ENCODE data around the gene WHRN. TPM values are rescaled to one million over a fixed set of nuclear protein-coding genes. Genes with fewer than 3 reads are reported as not detected.

Gene WHRN
- total RNA-seq, 1 donor from 2014 or later, result 3.1 TPM

DNA sequence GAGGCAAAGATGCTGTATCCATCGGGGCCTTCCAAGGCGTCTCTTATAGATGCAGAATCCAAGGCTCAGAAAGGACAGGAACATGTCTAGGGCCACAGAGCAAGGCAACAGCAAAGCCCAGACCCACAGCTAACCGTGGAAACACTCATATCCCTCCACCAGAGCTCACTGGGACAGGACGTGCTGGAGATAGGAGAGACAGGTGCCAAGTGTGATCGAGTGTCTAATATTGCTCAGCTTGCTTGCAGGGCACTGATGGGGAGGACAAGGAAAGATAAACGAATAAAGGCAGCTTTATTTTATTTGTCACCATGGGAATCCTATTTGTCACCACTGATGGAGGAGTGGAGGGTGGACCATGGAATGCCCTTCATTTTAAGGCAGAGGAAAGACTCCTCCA, 73.5 kb downstream of the WHRN start:
- no peak overlapping the region for H3K27ac ChIP-seq
- no peaks in the 10 kb centered on the region for H3K36me3 ChIP-seq
- DNase-seq (no peak), ATAC-seq (no peak)
- H3K4me1 ChIP-seq, result no peaks in the 10 kb centered on the region
- TF ChIP-seq, protein P1, sequence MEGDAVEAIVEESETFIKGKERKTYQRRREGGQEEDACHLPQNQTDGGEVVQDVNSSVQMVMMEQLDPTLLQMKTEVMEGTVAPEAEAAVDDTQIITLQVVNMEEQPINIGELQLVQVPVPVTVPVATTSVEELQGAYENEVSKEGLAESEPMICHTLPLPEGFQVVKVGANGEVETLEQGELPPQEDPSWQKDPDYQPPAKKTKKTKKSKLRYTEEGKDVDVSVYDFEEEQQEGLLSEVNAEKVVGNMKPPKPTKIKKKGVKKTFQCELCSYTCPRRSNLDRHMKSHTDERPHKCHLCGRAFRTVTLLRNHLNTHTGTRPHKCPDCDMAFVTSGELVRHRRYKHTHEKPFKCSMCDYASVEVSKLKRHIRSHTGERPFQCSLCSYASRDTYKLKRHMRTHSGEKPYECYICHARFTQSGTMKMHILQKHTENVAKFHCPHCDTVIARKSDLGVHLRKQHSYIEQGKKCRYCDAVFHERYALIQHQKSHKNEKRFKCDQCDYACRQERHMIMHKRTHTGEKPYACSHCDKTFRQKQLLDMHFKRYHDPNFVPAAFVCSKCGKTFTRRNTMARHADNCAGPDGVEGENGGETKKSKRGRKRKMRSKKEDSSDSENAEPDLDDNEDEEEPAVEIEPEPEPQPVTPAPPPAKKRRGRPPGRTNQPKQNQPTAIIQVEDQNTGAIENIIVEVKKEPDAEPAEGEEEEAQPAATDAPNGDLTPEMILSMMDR (IDR thresholded peaks at IDR 0.05), result no peak
- intact Hi-C loops (cut with DNase I), result no loop called here
- no peak overlapping the region for H3K4me3 ChIP-seq
- no peaks in the 10 kb centered on the region for H3K9me3 ChIP-seq
- H3K27me3 ChIP-seq, result no peaks in the 10 kb centered on the region

DNA sequence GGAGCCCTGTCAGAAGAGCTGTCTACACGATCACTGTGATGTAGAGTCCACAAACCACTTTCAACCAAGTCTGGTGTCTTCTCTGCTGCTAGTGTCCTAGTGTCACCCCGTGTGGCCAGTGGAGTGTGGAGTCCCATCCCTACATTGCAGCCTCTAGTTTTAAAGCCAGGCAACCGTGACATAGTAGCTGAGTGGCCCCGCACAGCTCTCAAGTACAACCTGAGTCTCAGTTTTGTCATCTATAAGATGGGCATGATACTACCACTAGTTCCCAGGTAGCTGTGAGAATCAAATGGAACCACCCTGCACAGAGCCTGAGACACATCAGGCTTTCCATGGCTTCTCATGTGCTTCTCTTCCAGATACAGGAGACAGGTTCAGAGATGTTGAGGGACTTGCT, 74.3 kb downstream of the WHRN start:
- no peaks in the 10 kb centered on the region for H3K27me3 ChIP-seq
- H3K9me3 ChIP-seq, result no peaks in the 10 kb centered on the region
- no peak for DNase-seq
- no peak overlapping the region for H3K4me3 ChIP-seq
- TF ChIP-seq, protein P1 (IDR thresholded peaks at IDR 0.05), result no peak
- no peak for ATAC-seq
- no peaks in the 10 kb centered on the region for H3K4me1 ChIP-seq
- intact Hi-C loops (cut with DNase I), result no loop called here
- H3K27ac ChIP-seq, result no peak overlapping the region
- H3K36me3 ChIP-seq, result no peaks in the 10 kb centered on the region

DNA sequence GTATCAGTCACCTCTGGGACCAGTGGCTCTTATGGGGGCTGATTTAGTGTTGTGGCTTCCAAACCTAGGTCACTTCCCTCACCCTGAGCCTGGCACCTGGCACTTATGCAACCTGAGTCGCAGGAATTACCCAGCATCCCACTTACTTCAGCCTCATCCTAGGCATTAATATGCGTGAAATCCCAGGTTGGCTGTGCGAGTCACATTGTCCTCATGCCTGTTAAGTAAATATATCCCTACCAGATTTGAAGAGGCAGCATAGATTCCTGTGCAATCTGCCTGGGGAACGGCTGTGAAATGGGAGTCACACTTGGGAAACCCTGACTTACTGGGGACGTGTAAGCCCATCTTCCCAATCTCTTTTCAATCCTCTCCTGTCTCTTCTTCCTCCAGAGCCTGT, 74.8 kb downstream of the WHRN start:
- no peaks in the 10 kb centered on the region for H3K9me3 ChIP-seq
- no peaks in the 10 kb centered on the region for H3K4me1 ChIP-seq
- TF ChIP-seq, protein P1 (IDR thresholded peaks at IDR 0.05), result no peak
- no peak overlapping the region for H3K4me3 ChIP-seq
- DNase-seq (no peak), ATAC-seq (no peak)
- no peak overlapping the region for H3K27ac ChIP-seq
- H3K27me3 ChIP-seq, result no peaks in the 10 kb centered on the region
- H3K36me3 ChIP-seq, result no peaks in the 10 kb centered on the region
- intact Hi-C loops (cut with DNase I), result no loop called here

DNA sequence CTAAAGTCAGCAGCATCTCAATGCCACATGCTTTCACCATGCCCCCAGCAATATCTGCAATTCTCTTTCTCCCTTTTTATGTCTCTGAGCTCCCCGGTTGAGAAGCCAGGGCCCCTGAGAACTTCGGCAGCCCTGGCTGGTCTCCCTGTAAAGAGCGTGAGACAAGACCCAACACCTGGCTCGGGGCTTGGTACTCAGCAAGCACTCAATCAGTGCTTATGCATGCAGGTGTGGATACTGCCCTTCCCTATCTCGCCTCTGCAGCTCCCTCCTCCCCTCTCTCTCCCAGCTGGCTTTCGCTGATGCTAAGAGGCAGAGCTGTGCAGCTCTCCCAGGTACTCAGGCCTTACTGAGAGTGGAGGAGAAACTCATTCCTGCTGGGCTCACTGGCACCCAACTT, 75.8 kb downstream of the WHRN start:
- TF ChIP-seq, protein P1 (IDR thresholded peaks at IDR 0.05), result no peak
- DNase-seq, result no peak
- H3K27me3 ChIP-seq, result no peaks in the 10 kb centered on the region
- H3K36me3 ChIP-seq, result no peaks in the 10 kb centered on the region
- H3K27ac ChIP-seq, result no peak overlapping the region
- no peak for ATAC-seq
- intact Hi-C loops (cut with DNase I), result no loop called here
- no peaks in the 10 kb centered on the region for H3K4me1 ChIP-seq
- no peak overlapping the region for H3K4me3 ChIP-seq
- no peaks in the 10 kb centered on the region for H3K9me3 ChIP-seq

DNA sequence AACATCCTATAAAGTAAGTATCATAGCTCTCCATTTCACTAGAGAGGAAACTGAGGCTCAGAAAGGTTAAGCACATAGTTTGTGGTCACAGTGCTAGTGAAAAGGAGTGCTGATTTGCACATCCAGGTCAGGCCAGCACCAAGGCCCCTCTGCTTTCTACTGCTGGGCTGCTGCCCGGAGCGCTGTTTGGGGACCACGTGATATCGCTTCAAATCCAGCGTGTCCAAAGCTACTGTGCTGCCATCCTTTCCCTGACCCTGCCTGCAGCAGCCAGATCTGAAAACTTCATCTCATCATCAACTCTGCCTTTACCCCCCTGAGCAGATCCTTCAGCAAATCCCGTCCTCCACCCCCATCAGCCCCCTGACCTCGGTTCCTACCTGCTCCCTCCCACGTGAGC, 76.8 kb downstream of the WHRN start:
- Histone ChIP-seq H3K36me3 (no peaks in the 10 kb centered on the region), H3K4me1 (no peaks in the 10 kb centered on the region), H3K27me3 (no peaks in the 10 kb centered on the region), H3K9me3 (no peaks in the 10 kb centered on the region), H3K27ac (no peak overlapping the region), H3K4me3 (no peak overlapping the region)
- intact Hi-C loops (cut with DNase I), result no loop called here
- TF ChIP-seq, protein P1 (IDR thresholded peaks at IDR 0.05), result no peak
- DNase-seq, result peak; percentile 33
- no peak for ATAC-seq

DNA sequence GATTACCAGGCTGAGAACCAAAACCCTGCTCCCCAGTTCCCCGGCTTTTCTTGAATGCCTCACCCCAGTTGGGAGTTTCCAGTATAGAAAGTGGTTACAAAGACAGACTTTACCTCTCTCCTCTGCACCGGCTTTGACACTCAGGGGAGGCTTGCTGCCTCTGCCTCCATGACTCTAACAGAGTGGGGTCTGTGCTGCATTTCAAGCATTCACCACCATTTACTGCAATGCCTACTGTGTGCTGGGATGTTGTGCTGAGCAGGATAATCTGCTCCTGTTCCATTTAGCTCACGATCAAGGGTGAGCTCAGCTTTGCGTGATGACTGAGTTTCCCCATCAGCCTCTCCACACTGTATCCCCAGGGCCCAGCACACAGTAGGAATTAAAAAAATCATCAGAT, 77.6 kb downstream of the WHRN start:
- H3K4me3 ChIP-seq, result no peak overlapping the region
- H3K27ac ChIP-seq, result no peak overlapping the region
- H3K27me3 ChIP-seq, result no peaks in the 10 kb centered on the region
- H3K9me3 ChIP-seq, result no peaks in the 10 kb centered on the region
- intact Hi-C loops (cut with DNase I), result no loop called here
- DNase-seq (no peak), ATAC-seq (no peak)
- H3K4me1 ChIP-seq, result no peaks in the 10 kb centered on the region
- TF ChIP-seq, protein P1 (IDR thresholded peaks at IDR 0.05), result no peak
- no peaks in the 10 kb centered on the region for H3K36me3 ChIP-seq
